ENCODE results near the gene SACM1L. TPM values are rescaled to one million over a fixed set of nuclear protein-coding genes. Genes with fewer than 3 reads are reported as not detected.

SACM1L gene
- total RNA-seq, 2 experiments from 2014 or later = 71.6 to 88.7 TPM

DNA sequence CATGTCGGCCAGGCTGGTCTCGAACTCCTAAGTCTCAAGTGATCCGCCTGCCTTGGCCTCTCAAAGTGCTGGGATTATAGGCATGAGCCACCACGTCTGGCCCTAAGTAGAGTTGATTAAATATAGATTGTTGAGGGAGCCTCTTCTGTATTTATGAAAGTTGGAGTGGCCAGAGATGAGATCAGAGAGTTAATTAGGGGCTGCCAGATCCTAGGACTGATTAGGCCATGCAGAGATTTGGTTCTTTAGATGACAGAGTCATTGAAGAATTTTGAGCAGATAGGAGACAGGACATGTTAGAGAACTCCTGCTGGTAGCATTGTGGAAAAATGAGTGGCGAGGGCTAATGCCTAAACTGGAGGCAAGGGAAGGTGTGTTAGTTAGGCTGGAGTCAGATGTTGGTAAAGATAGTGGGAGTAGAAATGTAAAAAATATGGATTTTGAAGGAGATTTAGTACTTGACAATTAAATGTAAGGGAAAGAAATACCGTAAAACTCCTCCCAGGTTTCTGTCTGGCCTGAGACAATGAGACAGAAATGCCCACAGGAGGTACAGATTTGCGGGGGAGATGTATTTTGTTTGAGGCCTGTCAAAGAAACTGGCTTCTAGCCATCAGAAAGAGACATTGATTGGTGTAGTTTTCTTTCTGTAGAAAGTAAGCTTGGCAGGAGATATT, 23.4 kb downstream of the SACM1L start:
- Mint-ChIP-seq H3K4me3 (no peak overlapping the region), H3K27ac (no peak overlapping the region), H3K36me3 (peaks cover 53% of the 10 kb centered on the region), H3K27me3 (no peaks in the 10 kb centered on the region), H3K9me3 (ENCODE audit: low read depth) (no peaks in the 10 kb centered on the region), H3K4me1 (peaks cover 9% of the 10 kb centered on the region)
- ATAC-seq (no peak), DNase-seq (no peak)
- CTCF ChIA-PET = no interaction called here

DNA sequence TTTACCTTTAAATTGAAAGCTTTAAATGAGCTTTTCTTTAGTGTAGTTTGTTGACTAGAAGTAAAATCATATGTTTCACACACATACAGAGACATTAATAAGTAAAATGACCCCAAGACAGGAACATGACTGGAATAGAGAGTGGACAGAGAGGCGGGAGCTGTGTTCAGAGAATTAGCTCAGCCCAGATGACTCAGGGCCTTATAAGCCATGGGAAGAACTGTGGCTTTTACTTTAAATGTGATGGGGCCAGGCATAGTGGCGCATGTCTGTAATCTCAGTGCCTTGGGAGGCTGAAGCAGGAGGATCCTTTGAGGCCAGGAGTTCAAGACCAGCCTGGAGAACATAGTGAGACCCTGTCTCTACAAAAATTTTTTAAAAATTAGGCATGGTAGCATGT, 26.7 kb downstream of the SACM1L start:
- Mint-ChIP-seq H3K27me3 (no peaks in the 10 kb centered on the region), H3K9me3 (ENCODE audit: low read depth) (no peaks in the 10 kb centered on the region), H3K27ac (no peak overlapping the region), H3K4me1 (peaks cover 9% of the 10 kb centered on the region), H3K4me3 (no peak overlapping the region), H3K36me3 (peaks cover 39% of the 10 kb centered on the region)
- DNase-seq (no peak), ATAC-seq (no peak)
- CTCF ChIA-PET = interaction anchor here (1.2 kb wide), 1 partner anchor 12 kb away, joined by 7 read pairs; no protein-coding TSS in a partner anchor

DNA sequence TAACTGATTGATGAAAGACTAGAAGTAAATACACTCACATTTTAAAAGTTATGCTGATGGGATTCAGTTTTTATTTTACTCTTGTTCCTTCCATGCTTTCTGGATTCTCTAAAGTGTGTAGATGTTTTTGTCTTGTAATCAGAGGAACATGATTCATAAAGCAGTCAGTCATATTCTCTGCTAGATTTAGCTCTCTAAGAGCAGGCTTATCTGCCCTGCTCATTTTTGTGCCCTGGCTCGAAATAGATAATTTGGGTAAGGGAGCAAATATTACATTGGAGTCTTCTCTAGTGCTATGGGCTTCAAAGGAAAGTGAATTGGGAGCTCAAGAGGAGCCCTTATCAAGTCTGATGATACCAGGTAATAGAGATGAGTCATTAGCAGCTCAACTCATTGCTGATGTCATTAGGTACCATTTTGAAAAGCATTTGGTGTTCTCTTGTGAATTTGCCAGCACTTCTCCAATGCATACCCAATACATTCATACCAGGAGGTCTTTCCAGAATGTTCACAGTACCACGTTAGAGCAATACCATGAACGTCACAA, 27.7 kb downstream of the SACM1L start:
- ATAC-seq (no peak), DNase-seq (no peak)
- no peak overlapping the region for H3K27ac Mint-ChIP-seq
- no peaks in the 10 kb centered on the region for H3K9me3 Mint-ChIP-seq (ENCODE audit: low read depth)
- H3K4me1 Mint-ChIP-seq = peaks cover 4% of the 10 kb centered on the region
- CTCF ChIA-PET = interaction anchor here (0.6 kb wide), 1 partner anchor 57 kb away, joined by 4 read pairs; no protein-coding TSS in a partner anchor
- no peak overlapping the region for H3K4me3 Mint-ChIP-seq
- no peaks in the 10 kb centered on the region for H3K27me3 Mint-ChIP-seq
- H3K36me3 Mint-ChIP-seq = peaks cover 34% of the 10 kb centered on the region

DNA sequence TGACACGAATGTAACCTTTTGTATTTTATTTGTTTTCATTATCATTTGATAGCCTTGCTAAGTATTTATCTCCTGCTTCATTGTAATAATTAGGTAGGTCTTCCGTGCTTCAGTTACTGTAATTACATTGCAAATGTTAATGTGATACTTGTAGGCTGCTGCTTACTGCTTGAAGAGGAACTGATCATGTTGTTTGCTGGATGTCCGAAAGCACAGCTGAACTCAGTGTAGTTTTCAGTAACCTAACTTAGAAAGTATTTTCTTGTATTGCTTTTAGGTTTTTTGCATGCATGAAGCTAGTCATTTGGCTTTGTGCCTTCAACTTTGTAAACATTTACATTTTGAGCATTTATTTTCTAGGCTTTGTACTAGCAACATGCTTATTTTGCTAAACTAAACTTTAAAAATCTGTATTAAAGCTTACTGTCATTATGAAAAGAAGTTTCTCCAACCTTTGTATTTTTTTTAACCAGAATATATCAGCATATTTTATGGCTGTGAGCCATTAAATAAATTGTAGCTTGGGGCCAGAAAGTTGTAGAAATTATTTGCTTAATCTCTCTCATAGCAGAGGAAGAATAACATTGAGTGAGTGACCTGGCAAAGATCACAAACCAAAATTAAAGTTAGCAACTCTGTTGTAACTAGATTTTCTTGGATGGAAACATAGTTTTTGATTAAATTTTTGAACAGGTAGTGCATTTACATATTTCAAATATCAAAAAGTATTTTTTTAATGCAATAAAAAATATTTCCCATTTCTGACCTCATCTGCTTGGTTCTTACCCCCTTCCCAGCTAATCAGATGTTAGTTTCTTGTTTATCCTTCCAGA, 30.7 kb downstream of the SACM1L start:
- Mint-ChIP-seq H3K4me3 (no peak overlapping the region), H3K27ac (no peak overlapping the region), H3K9me3 (ENCODE audit: low read depth) (no peaks in the 10 kb centered on the region), H3K27me3 (no peaks in the 10 kb centered on the region), H3K36me3 (peaks cover 46% of the 10 kb centered on the region), H3K4me1 (peaks cover 1% of the 10 kb centered on the region)
- no peak for DNase-seq
- no peak for ATAC-seq
- CTCF ChIA-PET = no interaction called here

DNA sequence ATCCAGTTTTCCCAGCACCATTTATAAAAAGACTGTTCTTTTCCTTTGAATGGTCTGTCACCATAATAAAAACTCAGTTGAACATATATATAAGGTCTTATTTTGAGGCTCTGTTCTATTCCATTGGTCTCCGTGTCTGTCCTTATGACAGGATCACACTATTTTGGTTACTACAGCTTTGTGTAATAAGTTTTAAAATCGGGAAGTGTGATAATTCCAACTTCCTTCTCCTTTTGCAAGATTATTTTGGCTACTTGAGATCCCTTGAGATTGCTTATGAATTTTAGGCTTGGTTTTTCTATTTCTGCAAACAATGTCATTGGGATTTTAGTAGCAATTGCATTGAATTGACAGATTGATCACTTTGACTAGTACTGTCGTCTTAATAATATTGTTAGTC, 35.7 kb downstream of the SACM1L start:
- no peak overlapping the region for H3K27ac Mint-ChIP-seq
- peaks cover 62% of the 10 kb centered on the region for H3K36me3 Mint-ChIP-seq

DNA sequence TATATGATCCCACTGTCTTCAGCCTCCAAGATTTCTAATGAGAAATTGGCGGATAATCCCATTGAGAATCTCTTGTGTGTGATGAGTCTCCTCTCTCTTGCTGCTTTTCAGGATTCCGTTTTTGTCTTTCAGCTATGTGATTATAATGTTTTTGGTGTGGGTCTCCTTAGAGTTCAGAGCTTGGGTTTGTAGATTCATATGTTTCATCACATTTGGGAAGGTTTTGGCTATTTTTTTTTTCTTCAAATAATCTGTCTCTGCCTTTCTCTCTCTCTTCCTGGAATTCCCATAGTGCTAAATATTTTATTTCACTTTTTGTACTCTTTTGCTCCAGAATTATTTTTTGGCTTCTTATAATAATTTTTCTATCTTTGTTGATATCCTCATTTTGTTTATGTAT, 40.4 kb downstream of the SACM1L start:
- Mint-ChIP-seq H3K9me3 (ENCODE audit: low read depth) (no peaks in the 10 kb centered on the region), H3K27me3 (no peaks in the 10 kb centered on the region), H3K27ac (no peak overlapping the region), H3K4me3 (no peak overlapping the region), H3K4me1 (peaks cover 4% of the 10 kb centered on the region), H3K36me3 (peaks cover 68% of the 10 kb centered on the region)
- DNase-seq (no peak), ATAC-seq (no peak)
- CTCF ChIA-PET = no interaction called here

More for the DNA sequence above, 35.7 kb downstream of the SACM1L start:
- H3K9me3 Mint-ChIP-seq (ENCODE audit: low read depth) = no peaks in the 10 kb centered on the region
- DNase-seq (no peak), ATAC-seq (no peak)
- H3K4me3 Mint-ChIP-seq = no peak overlapping the region
- CTCF ChIA-PET = interaction anchor here (1.0 kb wide), 1 partner anchor 9 kb away, joined by 3 read pairs; no protein-coding TSS in a partner anchor
- H3K4me1 Mint-ChIP-seq = peaks cover 2% of the 10 kb centered on the region
- H3K27me3 Mint-ChIP-seq = no peaks in the 10 kb centered on the region

DNA sequence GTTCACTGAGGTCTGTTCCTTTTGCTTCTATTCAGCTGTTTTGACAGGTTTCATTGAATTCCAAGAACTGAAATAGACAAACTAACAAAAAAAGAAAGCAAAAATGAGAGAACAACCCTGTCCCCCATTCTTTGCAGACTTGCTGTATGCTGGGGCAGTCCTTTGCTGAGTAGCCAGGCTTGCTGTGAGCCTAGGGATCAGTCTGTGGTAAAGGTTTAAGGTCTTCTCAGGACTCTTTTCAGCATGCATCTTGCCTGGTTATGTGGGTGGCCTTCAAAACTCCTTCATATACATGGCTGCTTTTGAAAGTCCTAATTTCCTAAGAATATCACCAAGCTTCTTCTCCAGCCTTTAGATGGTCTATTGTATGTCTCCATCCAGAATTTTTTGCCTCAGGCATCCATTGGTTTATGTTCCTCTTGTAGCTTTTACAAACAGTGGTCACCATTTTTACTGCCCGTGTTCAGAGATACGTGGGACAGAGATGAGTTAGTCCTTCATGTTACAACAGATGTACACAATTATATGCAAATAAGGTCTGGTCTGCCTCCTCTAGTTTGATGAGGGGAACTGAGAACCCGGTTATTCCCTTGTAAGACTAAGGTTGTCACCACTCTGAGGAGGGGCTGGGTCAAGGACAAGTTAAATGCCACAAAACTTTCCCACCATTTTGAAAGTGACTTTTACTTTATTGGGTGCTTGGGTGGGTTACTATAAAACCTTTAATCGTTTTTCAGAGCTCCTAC, 41.4 kb downstream of the SACM1L start:
- ATAC-seq (no peak), DNase-seq (no peak)
- Mint-ChIP-seq H3K36me3 (peaks cover 69% of the 10 kb centered on the region), H3K27me3 (no peaks in the 10 kb centered on the region), H3K9me3 (ENCODE audit: low read depth) (no peaks in the 10 kb centered on the region), H3K4me1 (peaks cover 4% of the 10 kb centered on the region), H3K27ac (no peak overlapping the region), H3K4me3 (no peak overlapping the region)
- CTCF ChIA-PET = interaction anchor here (0.6 to 1.9 kb wide), 3 partner anchors 70 to 884 kb away, joined by 3 to 7 read pairs (median 4); no protein-coding TSS in a partner anchor

DNA sequence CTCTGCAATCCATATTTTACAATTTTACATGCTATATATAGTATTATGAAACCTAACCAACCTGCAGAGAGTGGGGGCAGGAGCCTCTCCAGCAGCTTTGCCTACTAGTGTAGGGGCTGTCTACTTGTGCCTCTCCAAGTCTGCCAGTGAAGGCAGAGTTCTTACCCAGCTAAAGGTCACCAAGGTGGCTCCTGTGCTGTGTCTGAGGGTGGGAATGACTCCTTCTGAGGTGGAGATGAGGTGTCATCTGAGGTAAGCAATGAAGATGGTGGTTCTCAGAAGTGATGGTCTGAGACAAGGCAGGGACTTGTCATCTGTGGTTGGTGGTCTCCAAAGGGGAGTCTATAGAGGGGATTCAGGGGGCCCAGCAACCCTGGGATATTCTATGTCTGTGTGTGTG, 47.5 kb downstream of the SACM1L start:
- Mint-ChIP-seq H3K9me3 (ENCODE audit: low read depth) (no peaks in the 10 kb centered on the region), H3K36me3 (peaks cover 61% of the 10 kb centered on the region), H3K27me3 (no peaks in the 10 kb centered on the region), H3K4me1 (peaks cover 12% of the 10 kb centered on the region), H3K27ac (no peak overlapping the region), H3K4me3 (no peak overlapping the region)
- no peak for DNase-seq
- ATAC-seq = no peak
- CTCF ChIA-PET = no interaction called here

DNA sequence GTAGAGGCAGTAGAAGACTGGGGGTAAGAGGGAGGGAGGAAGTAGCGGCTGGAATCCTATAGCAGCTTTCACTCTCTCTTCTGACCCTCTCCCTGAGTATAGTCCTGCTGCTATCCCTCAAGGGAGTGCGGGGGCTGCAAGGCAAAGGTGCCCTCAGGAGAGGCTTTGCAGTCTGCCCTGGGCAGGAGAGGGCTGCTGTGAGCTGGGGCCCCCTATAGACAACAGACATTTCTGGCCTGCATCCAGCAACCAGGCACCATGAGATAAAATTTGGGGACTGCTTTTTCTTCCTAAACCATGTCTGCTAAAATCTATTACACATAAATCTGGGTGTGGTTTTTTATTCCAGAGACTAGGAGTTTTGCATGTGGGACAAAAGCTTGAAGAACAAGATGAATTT, 48.0 kb downstream of the SACM1L start:
- CTCF ChIA-PET = no interaction called here
- DNase-seq = no peak
- Mint-ChIP-seq H3K36me3 (peaks cover 63% of the 10 kb centered on the region), H3K9me3 (ENCODE audit: low read depth) (no peaks in the 10 kb centered on the region), H3K27ac (no peak overlapping the region), H3K4me1 (peaks cover 17% of the 10 kb centered on the region), H3K27me3 (no peaks in the 10 kb centered on the region), H3K4me3 (no peak overlapping the region)
- no peak for ATAC-seq

DNA sequence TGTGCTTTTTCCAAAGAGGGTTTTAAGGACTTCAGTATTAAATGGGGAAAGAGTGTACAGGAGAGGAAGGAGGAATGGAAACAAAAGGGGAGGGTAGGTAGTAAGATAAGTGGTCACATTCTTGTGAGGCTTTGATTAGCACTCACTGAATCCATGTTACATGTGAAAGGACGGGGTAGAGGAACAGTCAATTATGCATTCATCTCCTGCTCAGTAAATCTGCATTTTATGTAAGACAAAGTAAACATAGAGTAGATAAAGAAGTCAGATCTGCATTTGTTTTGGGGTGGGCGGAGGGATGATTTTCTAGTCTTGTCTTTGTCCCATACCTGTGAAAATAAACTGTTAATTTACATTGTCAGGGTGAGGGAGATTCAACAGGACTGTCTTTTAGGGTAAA, 50.8 kb downstream of the SACM1L start:
- H3K27ac Mint-ChIP-seq = peak overlapping the region; percentile 40
- CTCF ChIA-PET = no interaction called here
- no peak for ATAC-seq
- peaks cover 21% of the 10 kb centered on the region for H3K4me1 Mint-ChIP-seq
- peaks cover 58% of the 10 kb centered on the region for H3K36me3 Mint-ChIP-seq
- no peak overlapping the region for H3K4me3 Mint-ChIP-seq
- no peaks in the 10 kb centered on the region for H3K9me3 Mint-ChIP-seq (ENCODE audit: low read depth)
- no peak for DNase-seq
- H3K27me3 Mint-ChIP-seq = no peaks in the 10 kb centered on the region

DNA sequence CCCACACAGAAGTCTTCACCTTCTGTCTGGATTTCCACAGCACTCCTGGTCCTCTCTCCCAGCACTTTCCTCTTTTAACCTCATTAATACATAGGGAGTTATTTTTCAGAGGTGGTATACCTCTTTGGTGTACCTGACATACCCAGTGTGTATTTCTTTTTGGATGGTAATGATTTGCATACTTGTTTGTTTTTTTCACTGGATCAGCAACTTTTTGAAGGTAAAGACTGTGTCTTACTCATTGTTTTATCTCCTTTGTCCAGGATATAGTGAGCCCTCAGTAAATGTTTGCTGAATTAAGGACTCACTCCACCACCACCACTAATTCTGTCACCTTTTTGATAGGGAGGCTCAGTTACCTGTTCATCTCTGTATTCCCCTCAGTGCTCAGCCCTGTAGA, 52.1 kb downstream of the SACM1L start:
- H3K4me3 Mint-ChIP-seq = no peak overlapping the region
- no peaks in the 10 kb centered on the region for H3K27me3 Mint-ChIP-seq
- H3K36me3 Mint-ChIP-seq = peaks cover 59% of the 10 kb centered on the region
- no peaks in the 10 kb centered on the region for H3K9me3 Mint-ChIP-seq (ENCODE audit: low read depth)
- CTCF ChIA-PET = no interaction called here
- ATAC-seq (no peak), DNase-seq (no peak)
- peaks cover 18% of the 10 kb centered on the region for H3K4me1 Mint-ChIP-seq
- H3K27ac Mint-ChIP-seq = peak overlapping the region; percentile 54

DNA sequence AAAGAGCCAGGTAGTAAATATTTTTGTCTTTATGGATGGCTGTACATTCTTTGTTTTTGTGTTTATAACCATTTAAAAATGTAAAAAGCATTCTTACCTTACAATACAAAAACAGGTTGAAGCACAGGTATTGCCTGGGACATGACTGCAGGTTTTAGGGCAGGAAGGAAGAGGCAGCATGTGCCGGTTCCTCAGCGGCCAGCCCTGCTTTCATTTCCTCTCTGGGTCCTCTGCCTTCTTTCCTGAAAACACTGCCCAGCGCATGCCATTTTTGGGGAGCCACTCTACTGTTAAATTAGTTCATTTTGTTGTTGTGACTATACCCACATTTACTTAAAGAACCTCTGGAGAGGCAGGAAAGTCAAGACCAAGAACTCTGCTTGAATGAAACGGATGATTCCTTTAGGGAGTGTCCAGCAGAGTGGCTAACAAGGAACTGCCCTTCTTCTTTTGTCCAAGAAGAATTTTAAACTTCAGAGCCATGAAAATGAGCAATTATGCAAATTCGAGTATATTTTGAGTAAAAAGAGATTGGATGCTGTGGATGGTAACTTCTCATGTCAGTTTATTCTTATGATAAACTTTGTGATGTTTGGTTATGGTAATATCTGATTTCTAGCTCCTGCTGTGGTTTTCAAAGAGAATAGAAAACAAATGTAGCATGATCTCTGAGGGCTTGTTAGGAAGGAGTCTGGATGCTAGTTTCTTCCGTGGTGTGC, 52.7 kb downstream of the SACM1L start:
- H3K9me3 Mint-ChIP-seq (ENCODE audit: low read depth) = no peaks in the 10 kb centered on the region
- H3K36me3 Mint-ChIP-seq = peaks cover 56% of the 10 kb centered on the region
- DNase-seq (no peak), ATAC-seq (no peak)
- no peak overlapping the region for H3K4me3 Mint-ChIP-seq
- peak overlapping the region; percentile 41 for H3K27ac Mint-ChIP-seq
- H3K4me1 Mint-ChIP-seq = peaks cover 17% of the 10 kb centered on the region
- no peaks in the 10 kb centered on the region for H3K27me3 Mint-ChIP-seq
- CTCF ChIA-PET = interaction anchor here (2.3 kb wide), 1 partner anchor 187 kb away, joined by 7 read pairs; no protein-coding TSS in a partner anchor
